WTC11 (cell line): ENCODE data around the gene CXCL6.

Experiments used
- CREM ChIP-seq: sonication (generic); formaldehyde crosslinking; IDR thresholded peaks from 2 replicates; pipeline ENCODE4 v1.8.1; 2022; ENCODE audit warnings: mild to moderate bottlenecking, missing genetic modification reagents, moderate library complexity
- ETV6 ChIP-seq: sonication (generic); formaldehyde crosslinking; IDR thresholded peaks from 2 replicates; pipeline ENCODE4 v1.8.1; 2022; ENCODE audit warnings: mild to moderate bottlenecking, missing genetic modification reagents
- IRF2 ChIP-seq: sonication (generic); formaldehyde crosslinking; IDR thresholded peaks from 2 replicates; pipeline ENCODE4 v1.8.0; 2022; ENCODE audit warnings: low read depth, missing genetic modification reagents, borderline replicate concordance
- TF ChIP-seq, protein P1 (sequence below): fragments of 200-600 bp; IDR thresholded peaks from 2 replicates; pipeline ENCODE4 v1.8.0; 2022; ENCODE audit warnings: antibody characterized with exemption

DNA sequence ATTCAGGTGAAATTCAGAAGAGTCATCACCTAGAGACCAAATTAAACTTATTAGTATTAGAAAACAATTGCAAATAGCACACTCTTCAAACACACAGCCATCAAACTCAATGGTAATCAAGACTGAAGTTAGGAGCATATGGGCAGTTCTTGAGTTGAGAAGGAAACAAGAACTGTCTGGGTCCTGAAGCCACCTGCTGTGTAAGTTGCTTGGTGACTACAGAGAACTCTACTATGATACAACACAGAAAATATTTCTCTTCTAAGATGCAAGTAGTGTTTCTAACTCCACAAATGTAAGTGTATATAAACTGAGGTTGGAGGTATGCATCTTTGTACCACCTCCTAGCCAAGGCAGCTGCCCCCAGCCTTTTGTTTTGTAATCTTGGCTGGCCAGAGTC is 16.3 kb downstream of the CXCL6 start:
- TF ChIP-seq ETV6 (CRISPR knock-in tag) (no peak), CREM (no peak), IRF2 (no peak)
- TF ChIP-seq, protein P1, sequence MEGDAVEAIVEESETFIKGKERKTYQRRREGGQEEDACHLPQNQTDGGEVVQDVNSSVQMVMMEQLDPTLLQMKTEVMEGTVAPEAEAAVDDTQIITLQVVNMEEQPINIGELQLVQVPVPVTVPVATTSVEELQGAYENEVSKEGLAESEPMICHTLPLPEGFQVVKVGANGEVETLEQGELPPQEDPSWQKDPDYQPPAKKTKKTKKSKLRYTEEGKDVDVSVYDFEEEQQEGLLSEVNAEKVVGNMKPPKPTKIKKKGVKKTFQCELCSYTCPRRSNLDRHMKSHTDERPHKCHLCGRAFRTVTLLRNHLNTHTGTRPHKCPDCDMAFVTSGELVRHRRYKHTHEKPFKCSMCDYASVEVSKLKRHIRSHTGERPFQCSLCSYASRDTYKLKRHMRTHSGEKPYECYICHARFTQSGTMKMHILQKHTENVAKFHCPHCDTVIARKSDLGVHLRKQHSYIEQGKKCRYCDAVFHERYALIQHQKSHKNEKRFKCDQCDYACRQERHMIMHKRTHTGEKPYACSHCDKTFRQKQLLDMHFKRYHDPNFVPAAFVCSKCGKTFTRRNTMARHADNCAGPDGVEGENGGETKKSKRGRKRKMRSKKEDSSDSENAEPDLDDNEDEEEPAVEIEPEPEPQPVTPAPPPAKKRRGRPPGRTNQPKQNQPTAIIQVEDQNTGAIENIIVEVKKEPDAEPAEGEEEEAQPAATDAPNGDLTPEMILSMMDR = no peak
